Measurements from ENCODE around the gene SNX20.

GRCh38 chr16:50622643-50623369 is 58.3 kb downstream of the SNX20 start:
- TF ChIP-seq, protein P1, sequence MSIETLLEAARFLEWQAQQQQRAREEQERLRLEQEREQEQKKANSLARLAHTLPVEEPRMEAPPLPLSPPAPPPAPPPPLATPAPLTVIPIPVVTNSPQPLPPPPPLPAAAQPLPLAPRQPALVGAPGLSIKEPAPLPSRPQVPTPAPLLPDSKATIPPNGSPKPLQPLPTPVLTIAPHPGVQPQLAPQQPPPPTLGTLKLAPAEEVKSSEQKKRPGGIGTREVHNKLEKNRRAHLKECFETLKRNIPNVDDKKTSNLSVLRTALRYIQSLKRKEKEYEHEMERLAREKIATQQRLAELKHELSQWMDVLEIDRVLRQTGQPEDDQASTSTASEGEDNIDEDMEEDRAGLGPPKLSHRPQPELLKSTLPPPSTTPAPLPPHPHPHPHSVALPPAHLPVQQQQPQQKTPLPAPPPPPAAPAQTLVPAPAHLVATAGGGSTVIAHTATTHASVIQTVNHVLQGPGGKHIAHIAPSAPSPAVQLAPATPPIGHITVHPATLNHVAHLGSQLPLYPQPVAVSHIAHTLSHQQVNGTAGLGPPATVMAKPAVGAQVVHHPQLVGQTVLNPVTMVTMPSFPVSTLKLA (IDR thresholded peaks at IDR 0.05), result no peak
- no peak for TF ChIP-seq TCF12 (IDR thresholded peaks at IDR 0.05)
- TF ChIP-seq TCF12 (CRISPR knock-in tag; IDR thresholded peaks at IDR 0.05), result no peak
- TF ChIP-seq POLR2AphosphoS5 (IDR thresholded peaks at IDR 0.05; ENCODE audit: low read depth, low read length), result no peak
- no peak for TF ChIP-seq EHMT2 (IDR thresholded peaks at IDR 0.05; ENCODE audit: borderline replicate concordance, low read depth, low read length)
- TF ChIP-seq SSRP1 (CRISPR knock-in tag; IDR thresholded peaks at IDR 0.05), result no peak

Measured in HepG2 (cell line).